GM21717 (cell line): ENCODE results near the gene TMEM250.
"Not testable (repeated sequence)": the region's sequence is repeated elsewhere in the genome, so short reads cannot be mapped to it uniquely, and the experiment has no call there.

Source experiments
- ATAC-seq: cut with Tn5 transposase; IDR thresholded peaks from one replicate; pipeline ENCODE4 v1.9.1; 2021; ENCODE audit warnings: mild to moderate bottlenecking, moderate library complexity; ENCODE audit not compliant: unreplicated experiment

TMEM250 gene

GRCh38 chr9:136118320-136119060, at the start of gene TMEM250:
TMEM250 (minus strand) TSS chr9:136118875; CDS start chr9:136116900, 1,975 bp downstream.
- ATAC-seq: peak; percentile 56

- no peak for ATAC-seq
These were observed 44.7 kb upstream of the TMEM250 start for GRCh38 chr9:136163248-136163850.

GRCh38 chr9:136160995-136161610, 42.4 kb upstream of the TMEM250 start:
- no peak for ATAC-seq

GRCh38 chr9:136160381-136160841, 41.7 kb upstream of the TMEM250 start:
- no peak for ATAC-seq

GRCh38 chr9:136159851-136160250, 41.2 kb upstream of the TMEM250 start:
- no peak for ATAC-seq

- ATAC-seq: no peak
These were observed 39.0 kb upstream of the TMEM250 start for GRCh38 chr9:136157477-136158265.

GRCh38 chr9:136156209-136157120, 37.8 kb upstream of the TMEM250 start:
- ATAC-seq: no peak

- no peak for ATAC-seq
These were observed 36.9 kb upstream of the TMEM250 start for GRCh38 chr9:136155576-136155975.

- no peak for ATAC-seq
These were observed 36.3 kb upstream of the TMEM250 start for GRCh38 chr9:136154943-136155342.

- ATAC-seq: no peak
These were observed 34.8 kb upstream of the TMEM250 start for GRCh38 chr9:136153381-136154065.

GRCh38 chr9:136152931-136153330, 34.3 kb upstream of the TMEM250 start:
- ATAC-seq: no peak

GRCh38 chr9:136152543-136152866, 33.8 kb upstream of the TMEM250 start:
- ATAC-seq: no peak

GRCh38 chr9:136151848-136152542, 33.3 kb upstream of the TMEM250 start:
- ATAC-seq: no peak

GRCh38 chr9:136151214-136151804, 32.6 kb upstream of the TMEM250 start:
- ATAC-seq: no peak

- ATAC-seq: not testable (repeated sequence)
These were observed 32.1 kb upstream of the TMEM250 start for GRCh38 chr9:136150664-136151213.

GRCh38 chr9:136149853-136150252, 31.2 kb upstream of the TMEM250 start:
- no peak for ATAC-seq

- no peak for ATAC-seq
These were observed 30.7 kb upstream of the TMEM250 start for GRCh38 chr9:136149337-136149736.

- ATAC-seq: no peak
These were observed 30.1 kb upstream of the TMEM250 start for GRCh38 chr9:136148766-136149165.
